HepG2 (cell line): ENCODE results near the gene CD274. TPM values are rescaled to one million over a fixed set of nuclear protein-coding genes. Genes with fewer than 3 reads are reported as not detected.

Experiments used
- ATAC-seq: fragments of 200-7000 bp; cut with Tn5 transposase; 3 replicates; pipeline ENCODE4 v1.9.1; 2020; ENCODE audit warnings: mild to moderate bottlenecking, moderate library complexity
- BruUV-seq: library from RNA; stranded (reverse); fragments of 400-500 nt; replicated peaks from 2 replicates; lab custom pipeline; 2021; lab: Mats Ljungman, UMichigan
- CTCF ChIA-PET: fragments of 300-600 bp; formaldehyde crosslinking; extraction: SDS; loops from one replicate; lab custom pipeline; 2021; ENCODE audit warnings: low total read pairs, inconsistent platforms, low intra/inter-chr PET ratio; lab: Yijun Ruan, JAX
- POLR2A ChIA-PET: fragments of 350-600 bp; sonication (Branson Sonifier 250); formaldehyde crosslinking; loops from one replicate; lab custom pipeline; 2020; ENCODE audit warnings: antibody characterized with exemption, inconsistent platforms; lab: Yijun Ruan, JAX
- DNase-seq: peaks from one replicate; pipeline ENCODE4 v3.0.0-alpha.2; 2015; ENCODE audit warnings: low spot score
- FAIRE-seq: peaks from 3 replicates; lab custom pipeline; 2011; peaks lifted over from hg19 to GRCh38; lab: Jason Lieb, UNC
- H2AFZ ChIP-seq: one replicate; pipeline ENCODE4 v1.6.1; 2011; ENCODE audit warnings: low read length, inconsistent platforms
- H3K27ac ChIP-seq: fragments of 300-600 bp; 3 replicates; pipeline ENCODE4 v1.8.0; 2011; ENCODE audit warnings: mixed run types, mild to moderate bottlenecking, mixed read lengths, low read length, inconsistent platforms; ENCODE audit not compliant: insufficient read depth; ENCODE audit errors: extremely low read length
- H3K27me3 ChIP-seq, 2 experiments: fragments of 200-600 bp in 1 of 2; 2 replicates in 1 of 2; 3 replicates in 1 of 2; pipeline versions ENCODE4 v1.6.0 to v1.8.0; 2011; ENCODE audit warnings: low read length in 2 of 2, mild to moderate bottlenecking in 2 of 2, moderate library complexity in 2 of 2, inconsistent platforms in 1 of 2; ENCODE audit not compliant: insufficient read depth in 2 of 2, control insufficient read depth in 1 of 2
- H3K36me3 ChIP-seq, 2 experiments: fragments of 200-600 bp in 1 of 2; replicated peaks in 1 of 2; 2 replicates in 1 of 2; 3 replicates in 1 of 2; pipeline versions ENCODE4 v1.5.1 to v1.8.0; 2011; ENCODE audit warnings: low read length in 2 of 2, inconsistent platforms in 1 of 2; ENCODE audit not compliant: insufficient read depth in 2 of 2, control insufficient read depth in 1 of 2
- H3K4me1 ChIP-seq: 2 replicates; pipeline ENCODE4 v1.5.1; 2012; ENCODE audit warnings: low read length, inconsistent platforms; ENCODE audit not compliant: insufficient read depth
- H3K4me2 ChIP-seq: 2 replicates; pipeline ENCODE4 v1.6.0; 2011; ENCODE audit warnings: low read depth, low read length, inconsistent platforms
- H3K4me3 ChIP-seq, 3 experiments: fragments of 200-600 bp in 1 of 3; sonication (generic), shearing (Covaris generic) in 1 of 3; replicated peaks in 1 of 3; 2 replicates each; pipeline ENCODE4 v1.5.1; 2011 to 2016; ENCODE audit warnings: low read length in 3 of 3, inconsistent platforms in 2 of 3, low read depth in 2 of 3, mild to moderate bottlenecking in 2 of 3, control low read depth in 1 of 3, mixed read lengths in 1 of 3; ENCODE audit not compliant: insufficient read depth in 1 of 3
- H3K79me2 ChIP-seq: one replicate; pipeline ENCODE4 v1.6.1; 2011; ENCODE audit warnings: low read length, inconsistent platforms; ENCODE audit not compliant: insufficient read depth
- H3K9ac ChIP-seq: 2 replicates; pipeline ENCODE4 v1.6.0; 2011; ENCODE audit warnings: mild to moderate bottlenecking, low read depth, low read length, inconsistent platforms; ENCODE audit not compliant: insufficient read depth
- H3K9me3 ChIP-seq: 2 replicates; pipeline ENCODE4 v1.5.1; 2012; ENCODE audit warnings: mild to moderate bottlenecking, low read length
- H4K20me1 ChIP-seq: 2 replicates; pipeline ENCODE4 v1.6.0; 2011; ENCODE audit warnings: inconsistent platforms, mild to moderate bottlenecking, low read length, moderate library complexity; ENCODE audit not compliant: insufficient read depth
- CHCHD3 ChIP-seq: sonication (generic); formaldehyde crosslinking; IDR thresholded peaks from 2 replicates; pipeline ENCODE4 v1.8.0; 2022; ENCODE audit warnings: mild to moderate bottlenecking, missing genetic modification reagents, moderate library complexity
- KDM5B ChIP-seq: sonication (generic); formaldehyde crosslinking; IDR thresholded peaks from 2 replicates; pipeline ENCODE4 v1.4.0; 2020; ENCODE audit warnings: missing genetic modification reagents, mild to moderate bottlenecking, borderline replicate concordance
- POLR2G ChIP-seq: fragments of 200-400 bp; formaldehyde crosslinking; IDR thresholded peaks from 2 replicates; pipeline ENCODE4 v1.6.1; 2018; ENCODE audit warnings: mild to moderate bottlenecking, low read depth, low read length, moderate library complexity
- ZBTB20 ChIP-seq: sonication (generic); formaldehyde crosslinking; IDR thresholded peaks from 2 replicates; pipeline ENCODE4 v1.8.1; 2023; ENCODE audit warnings: missing genetic modification reagents, low read depth, mild to moderate bottlenecking, borderline replicate concordance
- ZNF260 ChIP-seq: sonication (generic); formaldehyde crosslinking; IDR thresholded peaks from 2 replicates; pipeline ENCODE4 v1.4.0; 2020; ENCODE audit warnings: missing genetic modification reagents, low read depth, mild to moderate bottlenecking, borderline replicate concordance
- ZNF652 ChIP-seq: IDR thresholded peaks from 2 replicates; pipeline ENCODE4 v1.6.1; 2016; ENCODE audit warnings: low read depth, borderline replicate concordance
- ZNF749 ChIP-seq: sonication (generic); formaldehyde crosslinking; IDR thresholded peaks from 2 replicates; pipeline ENCODE4 v1.8.0; 2022; ENCODE audit warnings: mild to moderate bottlenecking, missing genetic modification reagents, moderate library complexity, borderline replicate concordance
- WGBS: methylation state at CpG from one replicate; pipeline ENCODE4 v1.1.6; 2017; ENCODE audit warnings: low lambda C conversion rate; 5-methylcytosine and 5-hydroxymethylcytosine counted together
- in situ Hi-C: cut with HindIII; loops from 2 replicates; pipeline ENCODE4 v1.10.0; 2017; ENCODE audit warnings: low pct_unique_long_range_greater_than_20kb; ENCODE audit not compliant: extremely low pct_ligation_motif_present
- intact Hi-C: fragments of 100-400 bp; cut with micrococcal nuclease; formaldehyde crosslinking; loops from one replicate; pipeline ENCODE4 v1.10.0; 2022; ENCODE audit not compliant: unreplicated experiment
- polyA plus RNA-seq, 8 experiments: library from polyadenylated mRNA; depleted of rRNA in 3 of 8; stranded (reverse) in 7 of 8; unstranded in 1 of 8; fragments of >200 nt; fragmentation: Illumina TruSeq in 4 of 8; extraction: Trizol in 4 of 8; gene quantifications; 2 replicates each; pipeline versions ENCODE4 v1.2.1 to v1.2.3, GENCODE V29; 2011 to 2016; ENCODE audit warnings: low read depth in 4 of 8, missing spikeins in 1 of 8, mixed read lengths in 1 of 8; ENCODE audit not compliant: insufficient read depth in 1 of 8
- total RNA-seq, 5 experiments: library from RNA; depleted of rRNA; stranded (reverse); fragments of >200 nt; fragmentation: Illumina TruSeq; extraction: Trizol; gene quantifications; 2 replicates each; pipeline ENCODE4 v1.2.3, GENCODE V29; 2016; ENCODE audit warnings: low read depth in 1 of 5
- TF ChIP-seq, protein P1 (sequence below): sonication (generic); formaldehyde crosslinking; IDR thresholded peaks from 2 replicates; pipeline ENCODE4 v1.5.1; 2020; ENCODE audit warnings: mild to moderate bottlenecking, missing genetic modification reagents, moderate library complexity
- TF ChIP-seq, protein P2 (sequence below): sonication (generic); formaldehyde crosslinking; IDR thresholded peaks from 2 replicates; pipeline ENCODE4 v1.9.0; 2022; ENCODE audit warnings: missing genetic modification reagents, mild to moderate bottlenecking, borderline replicate concordance
- TF ChIP-seq, protein P3 (sequence below): sonication (generic); formaldehyde crosslinking; IDR thresholded peaks from 2 replicates; pipeline ENCODE4 v1.4.0; 2020; ENCODE audit warnings: missing genetic modification reagents, borderline replicate concordance
- TF ChIP-seq, protein P4 (sequence below): sonication (generic); formaldehyde crosslinking; conservative IDR thresholded peaks from 2 replicates; pipeline ENCODE4 v1.8.0; 2022; ENCODE audit warnings: missing genetic modification reagents

CD274 gene
- total and polyA plus RNA-seq, 2 of the 13 experiments (the other 11 are each of a cell fraction or from before 2014, with no cell fraction given) = 0.17 to 0.49 TPM

DNA sequence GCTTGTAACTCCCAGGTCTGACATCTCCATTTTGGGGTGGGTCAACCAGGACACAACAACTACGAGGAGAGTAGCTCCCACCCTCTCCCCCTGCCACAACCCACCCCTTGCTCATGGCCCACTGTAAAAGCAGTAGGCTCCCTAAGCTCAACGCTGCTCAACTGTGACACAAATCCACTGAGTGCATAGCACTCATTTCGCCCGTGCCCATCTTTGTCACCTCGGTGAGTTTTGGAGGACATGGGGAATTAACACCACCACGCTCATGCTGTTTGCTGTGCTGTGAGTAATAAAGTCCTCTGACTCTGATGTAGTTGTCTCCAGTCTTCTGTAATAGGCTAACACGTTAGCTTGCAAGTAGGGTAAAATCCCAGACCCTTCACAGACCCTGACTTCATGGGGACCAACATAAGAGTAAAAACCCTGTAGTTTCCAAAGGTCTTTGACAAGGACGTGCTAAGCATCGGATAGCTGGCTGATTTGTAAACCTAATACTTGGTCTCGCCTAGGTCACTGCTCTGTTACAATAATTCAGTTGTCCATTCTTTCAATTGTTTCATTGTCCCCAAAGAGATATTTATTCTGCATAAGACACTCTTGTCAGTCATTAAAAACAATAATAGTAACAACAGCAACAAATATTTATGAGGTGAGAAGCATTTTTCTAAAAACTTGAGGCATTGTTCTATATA, 20.3 kb upstream of the CD274 start:
- DNase-seq = no peak
- H3K27me3 ChIP-seq = no peaks in the 10 kb centered on the region
- H3K9me3 ChIP-seq = no peaks in the 10 kb centered on the region
- no peak overlapping the region for H3K9ac ChIP-seq
- ATAC-seq = no peak
- no peaks in the 10 kb centered on the region for H4K20me1 ChIP-seq
- FAIRE-seq = no peak
- CTCF ChIA-PET = no interaction called here
- no peaks in the 10 kb centered on the region for H3K79me2 ChIP-seq
- intact Hi-C loops = no loop called here
- in situ Hi-C loops = loop anchor here (25.0 kb wide), 2 partner anchors 443 to 668 kb away; partner anchors contain the start of gene JAK2
- peaks cover 0 to 3% of the 10 kb centered on the region in 2 experiments; a peak in 1 of 5 replicates for H3K36me3 ChIP-seq
- no peak overlapping the region for H3K4me3 ChIP-seq
- peaks cover 15% of the 10 kb centered on the region for H3K4me1 ChIP-seq
- WGBS = 97% methylated on average over 10 of the region's 10 CpGs
- H2AFZ ChIP-seq = no peak overlapping the region
- no peak overlapping the region for H3K4me2 ChIP-seq
- no TSS peak for BruUV-seq
- POLR2A ChIA-PET = no interaction called here
- no peak overlapping the region for H3K27ac ChIP-seq
- no peak for TF ChIP-seq ZNF260 (CRISPR knock-in tag)
- TF ChIP-seq, protein P1, sequence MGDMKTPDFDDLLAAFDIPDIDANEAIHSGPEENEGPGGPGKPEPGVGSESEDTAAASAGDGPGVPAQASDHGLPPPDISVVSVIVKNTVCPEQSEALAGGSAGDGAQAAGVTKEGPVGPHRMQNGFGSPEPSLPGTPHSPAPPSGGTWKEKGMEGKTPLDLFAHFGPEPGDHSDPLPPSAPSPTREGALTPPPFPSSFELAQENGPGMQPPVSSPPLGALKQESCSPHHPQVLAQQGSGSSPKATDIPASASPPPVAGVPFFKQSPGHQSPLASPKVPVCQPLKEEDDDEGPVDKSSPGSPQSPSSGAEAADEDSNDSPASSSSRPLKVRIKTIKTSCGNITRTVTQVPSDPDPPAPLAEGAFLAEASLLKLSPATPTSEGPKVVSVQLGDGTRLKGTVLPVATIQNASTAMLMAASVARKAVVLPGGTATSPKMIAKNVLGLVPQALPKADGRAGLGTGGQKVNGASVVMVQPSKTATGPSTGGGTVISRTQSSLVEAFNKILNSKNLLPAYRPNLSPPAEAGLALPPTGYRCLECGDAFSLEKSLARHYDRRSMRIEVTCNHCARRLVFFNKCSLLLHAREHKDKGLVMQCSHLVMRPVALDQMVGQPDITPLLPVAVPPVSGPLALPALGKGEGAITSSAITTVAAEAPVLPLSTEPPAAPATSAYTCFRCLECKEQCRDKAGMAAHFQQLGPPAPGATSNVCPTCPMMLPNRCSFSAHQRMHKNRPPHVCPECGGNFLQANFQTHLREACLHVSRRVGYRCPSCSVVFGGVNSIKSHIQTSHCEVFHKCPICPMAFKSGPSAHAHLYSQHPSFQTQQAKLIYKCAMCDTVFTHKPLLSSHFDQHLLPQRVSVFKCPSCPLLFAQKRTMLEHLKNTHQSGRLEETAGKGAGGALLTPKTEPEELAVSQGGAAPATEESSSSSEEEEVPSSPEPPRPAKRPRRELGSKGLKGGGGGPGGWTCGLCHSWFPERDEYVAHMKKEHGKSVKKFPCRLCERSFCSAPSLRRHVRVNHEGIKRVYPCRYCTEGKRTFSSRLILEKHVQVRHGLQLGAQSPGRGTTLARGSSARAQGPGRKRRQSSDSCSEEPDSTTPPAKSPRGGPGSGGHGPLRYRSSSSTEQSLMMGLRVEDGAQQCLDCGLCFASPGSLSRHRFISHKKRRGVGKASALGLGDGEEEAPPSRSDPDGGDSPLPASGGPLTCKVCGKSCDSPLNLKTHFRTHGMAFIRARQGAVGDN (CRISPR knock-in tag) = no peak
- TF ChIP-seq, protein P2, sequence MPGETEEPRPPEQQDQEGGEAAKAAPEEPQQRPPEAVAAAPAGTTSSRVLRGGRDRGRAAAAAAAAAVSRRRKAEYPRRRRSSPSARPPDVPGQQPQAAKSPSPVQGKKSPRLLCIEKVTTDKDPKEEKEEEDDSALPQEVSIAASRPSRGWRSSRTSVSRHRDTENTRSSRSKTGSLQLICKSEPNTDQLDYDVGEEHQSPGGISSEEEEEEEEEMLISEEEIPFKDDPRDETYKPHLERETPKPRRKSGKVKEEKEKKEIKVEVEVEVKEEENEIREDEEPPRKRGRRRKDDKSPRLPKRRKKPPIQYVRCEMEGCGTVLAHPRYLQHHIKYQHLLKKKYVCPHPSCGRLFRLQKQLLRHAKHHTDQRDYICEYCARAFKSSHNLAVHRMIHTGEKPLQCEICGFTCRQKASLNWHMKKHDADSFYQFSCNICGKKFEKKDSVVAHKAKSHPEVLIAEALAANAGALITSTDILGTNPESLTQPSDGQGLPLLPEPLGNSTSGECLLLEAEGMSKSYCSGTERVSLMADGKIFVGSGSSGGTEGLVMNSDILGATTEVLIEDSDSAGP (CRISPR knock-in tag) = no peak
- no peak for TF ChIP-seq ZNF749 (CRISPR knock-in tag)
- TF ChIP-seq POLR2G = no peak
- TF ChIP-seq, protein P3, sequence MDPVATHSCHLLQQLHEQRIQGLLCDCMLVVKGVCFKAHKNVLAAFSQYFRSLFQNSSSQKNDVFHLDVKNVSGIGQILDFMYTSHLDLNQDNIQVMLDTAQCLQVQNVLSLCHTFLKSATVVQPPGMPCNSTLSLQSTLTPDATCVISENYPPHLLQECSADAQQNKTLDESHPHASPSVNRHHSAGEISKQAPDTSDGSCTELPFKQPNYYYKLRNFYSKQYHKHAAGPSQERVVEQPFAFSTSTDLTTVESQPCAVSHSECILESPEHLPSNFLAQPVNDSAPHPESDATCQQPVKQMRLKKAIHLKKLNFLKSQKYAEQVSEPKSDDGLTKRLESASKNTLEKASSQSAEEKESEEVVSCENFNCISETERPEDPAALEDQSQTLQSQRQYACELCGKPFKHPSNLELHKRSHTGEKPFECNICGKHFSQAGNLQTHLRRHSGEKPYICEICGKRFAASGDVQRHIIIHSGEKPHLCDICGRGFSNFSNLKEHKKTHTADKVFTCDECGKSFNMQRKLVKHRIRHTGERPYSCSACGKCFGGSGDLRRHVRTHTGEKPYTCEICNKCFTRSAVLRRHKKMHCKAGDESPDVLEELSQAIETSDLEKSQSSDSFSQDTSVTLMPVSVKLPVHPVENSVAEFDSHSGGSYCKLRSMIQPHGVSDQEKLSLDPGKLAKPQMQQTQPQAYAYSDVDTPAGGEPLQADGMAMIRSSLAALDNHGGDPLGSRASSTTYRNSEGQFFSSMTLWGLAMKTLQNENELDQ (CRISPR knock-in tag) = no peak
- TF ChIP-seq CHCHD3 = no peak
- TF ChIP-seq, protein P4, sequence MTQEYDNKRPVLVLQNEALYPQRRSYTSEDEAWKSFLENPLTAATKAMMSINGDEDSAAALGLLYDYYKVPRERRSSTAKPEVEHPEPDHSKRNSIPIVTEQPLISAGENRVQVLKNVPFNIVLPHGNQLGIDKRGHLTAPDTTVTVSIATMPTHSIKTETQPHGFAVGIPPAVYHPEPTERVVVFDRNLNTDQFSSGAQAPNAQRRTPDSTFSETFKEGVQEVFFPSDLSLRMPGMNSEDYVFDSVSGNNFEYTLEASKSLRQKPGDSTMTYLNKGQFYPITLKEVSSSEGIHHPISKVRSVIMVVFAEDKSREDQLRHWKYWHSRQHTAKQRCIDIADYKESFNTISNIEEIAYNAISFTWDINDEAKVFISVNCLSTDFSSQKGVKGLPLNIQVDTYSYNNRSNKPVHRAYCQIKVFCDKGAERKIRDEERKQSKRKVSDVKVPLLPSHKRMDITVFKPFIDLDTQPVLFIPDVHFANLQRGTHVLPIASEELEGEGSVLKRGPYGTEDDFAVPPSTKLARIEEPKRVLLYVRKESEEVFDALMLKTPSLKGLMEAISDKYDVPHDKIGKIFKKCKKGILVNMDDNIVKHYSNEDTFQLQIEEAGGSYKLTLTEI = no peak
- TF ChIP-seq ZNF652 = no peak
- TF ChIP-seq KDM5B (CRISPR knock-in tag) = no peak
- no peak for TF ChIP-seq ZBTB20
